ENCODE measurements around the gene EXOC7.
"Not testable (repeated sequence)": the region's sequence is repeated elsewhere in the genome, so short reads cannot be mapped to it uniquely, and the experiment has no call there.

The EXOC7 gene

DNA sequence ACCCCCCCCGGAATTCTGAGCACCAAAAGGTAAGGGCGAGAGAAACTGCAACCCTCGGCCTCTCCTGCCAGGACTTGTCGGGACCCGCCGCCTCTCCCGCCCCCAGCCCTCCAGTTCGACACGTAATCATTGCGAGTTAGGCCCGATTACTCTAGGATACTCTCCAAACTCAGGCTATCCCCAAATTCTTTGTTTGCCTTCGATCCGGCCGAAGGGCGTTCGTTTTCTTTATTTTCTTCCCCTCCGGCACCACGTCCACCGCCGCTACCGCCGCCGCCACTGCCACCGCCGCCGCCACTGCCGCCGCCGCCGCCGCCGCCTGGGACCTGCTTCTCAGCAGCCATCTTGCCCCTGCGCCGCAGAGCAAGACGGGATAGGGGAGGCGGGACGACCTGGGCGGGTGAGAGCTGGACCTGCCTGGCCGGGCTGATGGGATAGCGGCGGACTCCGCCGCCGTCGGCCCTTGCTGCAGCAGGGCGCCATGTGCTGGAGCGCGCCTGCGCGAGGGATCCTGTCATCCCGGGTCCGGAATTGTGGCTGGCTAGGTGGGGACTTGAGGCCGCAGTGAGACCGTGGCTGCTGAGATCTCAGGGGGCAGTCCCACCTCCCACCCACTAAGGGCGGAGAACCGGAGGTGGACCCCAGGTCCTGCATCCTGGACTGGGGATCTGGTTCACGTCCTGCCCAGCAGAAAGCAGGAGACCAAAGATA is 31.3 kb downstream of the EXOC7 start, which contains the start of gene SRP68:
Gene SRP68 (minus strand): TSS at position 370 of the 711 bp plus-strand sequence. CDS start 26 bp downstream, at position 344.
- DNase-seq = peak; percentile 82

DNA sequence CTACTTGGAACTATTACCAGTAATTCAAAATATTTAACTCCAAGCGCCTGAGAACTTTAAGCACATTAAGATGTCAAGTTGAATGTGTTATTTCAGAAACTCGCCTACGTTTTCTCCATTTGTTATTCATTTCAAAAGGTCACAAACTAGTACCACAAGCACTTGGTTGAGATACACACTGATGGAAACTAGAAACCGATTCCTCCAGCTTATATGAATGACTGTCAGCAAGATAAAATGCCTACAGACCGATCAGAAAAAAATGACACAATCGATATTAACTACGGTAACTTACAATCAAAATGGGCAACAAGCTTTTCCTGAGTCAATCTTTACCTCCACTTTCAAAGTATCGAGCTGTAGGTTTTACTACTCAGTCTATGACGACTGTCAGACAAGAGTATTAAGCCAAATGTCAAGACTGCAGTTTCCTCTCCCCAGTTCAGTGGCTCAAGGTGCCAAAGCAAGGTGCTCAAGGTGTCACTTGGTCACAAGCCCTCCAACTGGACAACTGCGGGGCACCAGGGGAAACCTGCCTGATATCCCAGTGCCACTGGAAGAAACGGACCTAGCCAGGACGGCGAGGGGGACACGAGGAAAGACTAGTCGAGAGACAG is 31.9 kb downstream of the EXOC7 start:
- DNase-seq = no peak

DNA sequence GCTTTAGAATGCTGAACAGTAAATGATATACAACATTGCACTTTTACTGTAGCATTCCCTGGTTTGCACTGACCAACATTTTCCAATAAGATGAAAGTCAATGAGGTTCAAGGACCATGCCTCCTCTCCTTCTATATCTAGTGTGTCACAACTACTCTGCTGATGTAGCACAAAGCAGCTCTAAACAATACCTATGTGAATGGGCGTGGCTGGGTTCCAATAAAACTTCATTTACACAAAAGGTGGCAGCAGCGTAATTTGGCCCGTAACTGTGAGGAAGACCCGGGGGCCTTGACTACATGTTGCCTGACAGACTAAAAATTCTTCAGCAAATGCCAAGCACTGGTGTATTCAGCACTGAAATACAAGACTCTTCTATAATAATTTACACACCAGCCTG is 37.8 kb downstream of the EXOC7 start:
- DNase-seq = no peak

DNA sequence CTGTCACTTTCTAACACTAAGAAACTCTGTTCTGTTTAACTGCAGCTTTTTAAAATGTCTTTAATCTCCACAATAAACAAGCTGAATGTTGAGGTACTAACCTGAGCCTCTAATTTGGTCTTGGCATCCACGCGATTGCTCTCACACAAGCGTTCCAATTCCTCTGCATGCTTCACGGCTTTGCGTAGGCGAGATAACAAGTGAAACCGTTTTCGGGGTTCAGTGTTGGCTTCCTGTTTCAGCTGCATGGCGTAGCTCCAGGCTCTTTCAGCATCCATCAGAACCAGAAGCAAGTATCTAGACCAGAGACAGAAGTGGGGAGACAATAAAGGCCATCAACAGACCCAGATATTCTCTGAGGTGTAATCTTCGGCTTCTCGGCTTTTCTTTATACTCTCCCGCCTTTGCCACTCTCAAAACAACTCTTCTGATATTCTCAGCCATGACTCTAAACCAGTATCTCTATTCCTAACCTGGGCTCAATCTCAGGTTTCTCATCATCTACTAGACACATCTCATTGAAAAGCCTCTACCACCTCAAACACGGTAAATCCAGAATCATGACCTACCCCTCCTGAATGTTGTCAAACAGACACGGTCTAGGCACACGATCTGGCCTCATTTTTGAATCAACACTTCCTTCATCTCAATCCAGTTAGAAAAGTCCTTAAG is 39.6 kb downstream of the EXOC7 start:
- peak; percentile 74 for DNase-seq

DNA sequence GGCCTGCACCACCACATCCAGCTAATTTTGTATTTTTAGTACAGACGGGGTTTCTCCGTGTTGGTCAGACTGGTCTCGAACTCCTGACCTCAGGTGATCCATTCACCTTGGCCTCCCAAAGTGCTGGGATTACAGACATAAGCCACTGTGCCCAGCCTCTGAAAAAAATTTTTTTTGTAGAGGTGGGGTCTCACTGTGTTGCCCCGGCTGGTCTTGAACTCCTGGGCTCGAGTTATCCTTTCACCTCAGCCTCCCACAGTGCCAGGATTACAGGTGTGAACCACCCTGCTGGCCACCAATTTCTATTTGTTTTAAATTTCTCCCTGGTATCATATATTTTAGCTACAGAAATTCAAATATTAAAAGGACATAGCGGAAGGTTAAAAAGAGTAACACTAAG is 45.3 kb downstream of the EXOC7 start:
- not testable (repeated sequence) for DNase-seq

DNA sequence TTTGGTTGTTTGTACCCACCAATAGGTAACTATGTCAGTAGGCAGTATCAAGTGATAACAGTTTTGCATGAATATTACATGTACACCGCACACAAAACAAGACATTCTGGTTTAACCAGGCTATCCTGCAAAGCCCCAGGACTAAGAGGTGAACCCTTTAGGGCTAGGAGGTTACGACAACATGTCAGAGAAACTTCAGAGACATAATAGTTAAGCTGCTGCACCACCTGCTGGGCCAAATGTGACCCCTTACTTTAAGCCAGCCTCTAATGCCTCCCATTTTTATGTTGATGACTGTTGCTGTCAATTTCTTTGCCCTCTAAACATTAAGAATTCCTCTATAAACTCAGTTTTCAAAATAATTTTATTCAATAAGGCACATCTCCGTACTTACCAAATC is 46.7 kb downstream of the EXOC7 start:
- no peak for DNase-seq

DNA sequence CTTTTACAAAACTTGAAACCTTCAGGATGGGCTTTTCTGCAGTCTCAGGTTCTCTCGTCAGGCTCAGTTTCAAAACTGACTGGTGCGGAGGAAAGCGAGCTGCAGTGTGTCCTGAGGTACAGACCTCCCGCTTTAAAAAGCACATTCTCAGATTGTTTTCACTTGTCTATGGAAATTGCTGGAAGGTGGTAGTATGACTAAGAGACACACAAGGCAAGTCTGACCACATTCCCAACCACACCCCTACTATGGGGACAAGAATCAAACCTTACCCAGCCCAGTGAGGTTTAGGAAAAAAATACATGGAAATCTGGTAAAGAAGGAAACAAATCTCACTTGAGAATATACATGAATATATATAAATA is 49.5 kb downstream of the EXOC7 start:
- no peak for DNase-seq

DNA sequence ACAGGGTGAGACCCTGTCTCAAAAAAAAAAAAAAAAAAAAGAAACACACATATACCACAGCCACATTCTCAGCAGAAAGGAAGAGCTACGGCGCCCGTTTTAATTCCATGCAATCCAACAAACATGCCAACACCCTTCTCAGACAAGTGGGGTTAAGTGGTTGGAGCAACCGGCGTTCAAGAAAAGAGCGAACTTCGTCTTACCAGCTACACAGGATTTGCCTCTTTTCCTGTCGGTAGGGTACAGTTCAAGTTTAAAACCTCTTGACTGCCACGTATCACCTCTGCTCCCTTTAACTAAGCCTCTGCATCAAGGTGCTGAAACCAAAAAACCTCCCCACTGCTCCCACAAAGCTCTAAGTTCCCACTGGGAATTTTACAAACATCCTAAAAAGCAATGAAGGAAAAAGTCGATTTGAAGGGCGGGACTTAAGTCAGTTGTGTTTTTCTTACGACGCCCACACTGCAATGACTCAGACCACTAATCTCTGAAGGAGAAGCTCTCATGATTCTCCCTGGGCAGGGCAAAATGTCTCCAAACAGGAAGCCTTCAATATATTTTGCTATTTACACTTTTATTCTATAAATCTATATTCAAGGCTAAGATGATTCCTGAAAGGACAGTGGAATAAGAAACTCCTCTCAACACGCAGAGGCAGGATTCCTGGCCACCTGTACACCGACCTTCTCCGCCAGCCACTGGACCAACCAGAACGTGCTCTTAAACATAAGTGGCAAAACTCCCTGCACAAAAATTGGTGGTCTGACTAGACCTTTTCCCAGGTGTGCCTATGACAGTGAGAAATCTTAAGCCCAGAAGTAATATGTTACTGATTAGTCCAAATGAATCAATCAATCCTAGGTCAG is 50.1 kb downstream of the EXOC7 start:
- DNase-seq = no peak

DNA sequence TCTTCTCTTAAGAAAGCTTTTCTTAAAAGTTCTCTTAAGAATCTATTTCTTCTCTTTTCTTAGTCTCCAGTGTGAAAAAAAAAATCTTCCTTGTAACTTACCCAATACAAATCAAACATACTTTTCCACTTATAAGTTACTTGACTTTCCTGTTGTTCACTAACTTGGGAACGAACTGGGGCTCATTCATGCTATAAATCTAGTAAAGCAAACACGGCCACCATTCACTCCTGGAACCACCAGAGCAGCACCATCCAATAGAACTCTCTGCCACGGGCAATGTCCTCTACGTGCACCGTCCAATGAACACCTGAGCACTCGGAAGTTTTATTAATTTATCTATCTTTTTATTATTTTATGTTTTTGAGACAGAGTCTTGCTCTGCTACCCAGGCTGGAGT is 52.0 kb downstream of the EXOC7 start:
- DNase-seq = no peak

DNA sequence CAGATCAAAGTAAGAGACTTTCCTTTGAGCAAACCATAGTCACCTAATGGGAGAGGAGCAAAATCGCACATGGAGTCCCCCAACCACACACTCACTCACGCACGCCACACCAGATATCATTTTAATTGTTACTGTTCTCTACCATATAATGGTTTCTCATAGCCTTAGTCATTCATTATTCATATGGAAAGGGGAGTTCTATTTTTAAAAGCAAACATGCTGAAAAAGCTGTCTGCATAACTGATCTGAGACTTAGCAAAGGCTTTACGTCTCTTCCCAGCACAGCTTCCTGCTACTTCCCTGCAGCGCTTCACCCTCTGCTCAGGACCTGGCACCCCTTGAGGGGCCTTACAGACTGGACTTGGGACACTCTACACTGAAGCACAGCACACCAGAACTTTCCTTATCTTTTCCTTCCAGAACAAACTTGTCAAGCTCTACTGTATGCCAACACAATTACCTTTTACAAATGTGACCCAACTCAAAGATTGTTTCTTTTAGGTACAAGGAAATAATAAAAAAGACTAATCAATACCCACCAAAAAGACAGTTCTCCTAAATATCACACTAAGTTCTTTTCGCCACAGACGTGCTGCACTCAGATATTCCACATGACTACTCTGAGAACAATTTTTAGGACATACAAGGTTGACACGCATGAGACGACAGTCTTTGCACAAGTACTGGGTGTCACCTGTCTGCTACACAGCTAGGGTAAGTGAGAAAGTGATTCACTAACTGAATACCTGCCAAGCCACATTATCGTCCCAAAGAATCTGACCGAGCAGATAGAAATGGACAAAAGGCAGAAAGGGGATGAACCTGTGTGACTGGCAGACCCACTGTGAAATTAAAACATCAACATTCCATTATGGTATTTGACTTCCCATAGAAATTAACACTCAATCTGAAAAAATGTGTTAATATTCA is 52.8 kb downstream of the EXOC7 start:
- DNase-seq = no peak

DNA sequence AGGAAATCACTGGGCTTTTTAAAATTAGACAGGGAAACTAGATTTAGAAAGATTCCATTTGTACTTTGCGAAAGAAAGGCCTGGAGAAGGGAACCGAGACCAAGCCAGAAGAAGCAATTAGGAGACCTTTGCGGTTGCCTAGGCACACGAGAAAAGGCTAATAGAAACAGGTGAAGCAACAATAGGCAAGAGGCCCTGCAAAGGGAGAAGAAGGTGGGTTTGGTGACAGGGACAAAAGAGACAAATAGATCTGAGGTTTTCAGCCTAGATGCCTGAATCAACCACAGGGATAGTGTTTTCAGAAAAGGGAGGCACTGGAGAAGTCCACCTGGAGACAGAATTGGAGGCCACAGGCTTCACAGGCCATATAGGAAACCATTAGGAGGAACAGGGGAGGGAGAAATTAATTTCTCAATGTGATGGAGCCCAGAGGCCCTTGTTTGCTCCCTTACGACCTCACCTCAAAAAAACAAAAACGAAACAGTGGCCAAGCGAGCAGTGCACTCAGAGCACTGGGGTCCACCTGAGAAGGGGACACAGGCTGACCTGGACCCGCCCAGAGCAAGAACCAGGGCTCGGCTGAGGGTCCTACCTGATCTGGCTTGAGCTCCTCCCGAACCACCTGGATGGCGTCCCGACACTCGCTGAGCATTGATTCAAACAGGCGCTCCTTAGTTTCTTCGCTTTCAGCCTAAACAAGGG is 53.6 kb downstream of the EXOC7 start:
- DNase-seq = no peak

DNA sequence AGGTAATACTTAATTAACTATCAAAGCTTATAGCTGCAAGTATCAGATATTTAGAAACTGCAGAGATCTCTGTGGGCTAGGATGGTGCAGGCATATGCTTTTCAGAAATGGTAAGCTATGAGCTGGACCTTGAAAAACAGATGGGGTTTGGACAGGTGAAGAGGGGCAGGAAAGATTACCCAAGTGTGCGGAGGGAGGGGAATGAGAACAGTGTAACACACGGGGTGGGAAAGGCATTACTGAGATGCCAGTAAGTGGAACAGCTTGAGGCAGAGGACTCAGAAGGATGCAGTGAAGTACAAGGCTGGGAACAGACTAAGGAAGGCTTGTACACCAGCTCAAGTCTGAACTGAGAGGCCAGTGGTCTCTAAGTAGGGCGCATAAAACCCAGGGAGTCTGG is 54.3 kb downstream of the EXOC7 start:
- DNase-seq = no peak

DNA sequence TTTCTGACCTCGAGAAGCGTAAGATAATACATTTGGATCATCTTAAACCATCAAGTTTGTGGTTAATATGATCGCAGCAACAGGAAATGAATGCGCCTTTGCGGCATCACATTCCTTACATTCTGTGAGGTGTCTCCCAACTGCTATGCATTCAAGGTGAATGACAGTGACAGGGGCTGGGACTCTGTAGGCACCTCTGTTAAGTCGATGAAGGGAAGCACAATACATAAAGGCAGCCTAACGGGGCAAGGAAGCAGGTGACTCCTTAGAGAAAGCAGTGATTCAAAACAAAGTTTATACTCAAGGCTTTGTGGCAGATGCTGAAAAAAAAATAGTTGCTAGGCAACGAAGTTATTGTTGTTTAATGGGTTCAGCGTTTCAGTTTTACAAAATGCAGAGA is 54.9 kb downstream of the EXOC7 start:
- no peak for DNase-seq

DNA sequence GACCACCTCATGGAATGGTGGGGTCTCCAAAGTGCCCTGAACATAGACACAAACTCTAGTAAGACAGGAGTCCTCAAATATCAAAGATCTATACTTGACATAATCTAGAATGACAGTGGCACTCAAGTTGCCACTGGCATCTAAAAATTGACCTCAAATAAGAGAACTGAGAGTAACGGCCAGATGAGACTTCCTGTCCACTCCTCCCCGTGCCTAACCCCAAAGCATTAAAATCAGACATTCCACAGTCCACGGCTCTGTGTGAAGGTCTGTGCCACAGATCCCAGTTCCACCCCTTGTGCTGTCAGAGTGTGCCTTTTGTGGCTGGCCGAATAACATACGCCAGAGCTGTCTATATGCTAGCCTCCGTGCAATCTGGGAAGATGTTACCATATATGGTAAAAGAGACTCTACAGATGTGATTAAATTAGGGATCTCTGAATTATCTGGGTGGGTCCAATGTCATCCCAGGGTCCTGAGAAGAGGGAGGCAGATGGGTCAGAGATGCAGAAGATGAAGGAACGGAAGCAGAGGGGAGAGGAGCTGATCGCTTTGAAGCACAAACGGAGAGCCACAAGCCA is 55.5 kb downstream of the EXOC7 start:
- no peak for DNase-seq

DNA sequence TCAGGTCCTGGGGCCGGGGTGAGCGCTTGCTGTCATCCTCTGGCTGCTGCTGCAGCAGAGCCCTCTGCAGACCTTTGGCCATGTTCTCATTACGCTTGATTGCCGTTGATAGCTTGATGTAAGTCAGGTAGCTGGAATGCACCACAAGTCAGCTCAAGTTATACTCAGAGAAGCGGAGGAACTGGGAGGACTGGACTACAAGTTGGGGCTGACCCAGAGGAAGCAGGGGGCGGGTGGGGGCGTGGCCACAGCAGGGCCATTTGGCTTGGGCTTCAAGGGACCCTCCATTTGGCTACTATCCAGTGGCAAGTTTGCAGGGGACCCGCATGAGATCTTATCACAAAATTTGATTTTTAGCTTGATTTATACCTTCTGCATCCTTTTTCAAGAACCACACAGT is 57.5 kb downstream of the EXOC7 start:
- DNase-seq = no peak

DNA sequence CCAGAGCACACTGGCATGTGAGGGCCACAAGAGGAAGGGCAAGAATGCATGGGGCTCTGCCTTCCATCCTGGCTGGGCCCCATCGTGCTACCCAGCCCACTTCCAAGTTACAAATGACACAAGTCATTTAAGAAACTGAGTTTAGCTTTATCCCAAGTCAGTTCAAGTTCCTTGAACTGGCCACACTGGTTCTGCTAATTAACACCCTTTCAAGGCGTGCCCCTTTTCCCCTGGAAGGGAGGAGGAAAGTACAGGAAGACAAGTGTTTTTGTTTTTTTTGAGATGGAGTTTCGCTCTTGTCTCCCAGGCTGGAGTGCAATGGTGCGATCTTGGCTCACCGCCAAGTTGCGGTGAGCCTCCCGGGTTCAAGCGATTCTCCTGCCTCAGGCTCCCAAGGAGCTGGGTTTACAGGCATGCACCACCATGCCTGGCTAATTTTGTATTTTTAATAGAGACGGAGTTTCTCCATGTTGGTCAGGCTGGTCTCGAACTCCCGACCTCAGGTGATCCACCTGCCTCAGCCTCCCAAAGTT is 59.0 kb downstream of the EXOC7 start:
- not testable (repeated sequence) for DNase-seq

DNA sequence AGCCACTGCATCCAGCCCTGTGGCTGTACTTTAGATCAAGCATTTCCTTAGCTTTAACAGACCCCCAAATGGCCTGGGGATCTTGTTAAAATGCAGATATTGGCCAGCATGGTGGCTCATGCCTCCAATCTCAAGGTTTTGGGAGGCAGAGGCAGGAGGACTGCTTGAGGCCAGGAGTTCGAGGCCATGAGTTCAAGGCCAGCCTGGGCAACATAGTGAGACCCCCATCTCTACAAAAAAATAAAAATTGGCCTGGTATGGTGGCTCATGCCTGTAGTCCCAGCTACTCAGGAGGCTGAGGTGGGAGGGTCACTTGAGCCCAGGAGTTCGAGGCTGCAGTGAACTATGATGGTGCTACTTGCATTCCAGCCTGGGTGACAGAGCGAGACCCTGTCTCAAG is 60.7 kb downstream of the EXOC7 start:
- not testable (repeated sequence) for DNase-seq

DNA sequence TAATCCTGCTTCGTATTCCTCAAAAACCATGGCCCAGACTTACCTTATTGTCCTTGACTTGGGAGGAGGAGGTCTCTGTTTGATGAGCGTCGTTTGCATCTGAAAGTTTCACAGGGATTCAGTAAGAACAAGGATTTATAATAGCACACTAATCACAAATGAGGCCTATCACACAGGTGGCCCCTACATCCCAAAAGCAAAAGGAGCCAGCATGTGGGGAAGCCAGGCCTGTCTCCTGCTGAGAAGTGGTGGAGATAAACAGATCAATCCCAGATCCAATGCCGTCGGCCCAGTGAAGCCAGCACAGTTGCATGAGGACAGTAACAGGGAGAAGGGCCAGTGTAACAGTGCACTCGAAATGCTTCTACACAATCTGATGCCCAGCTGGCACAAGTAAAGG is 63.2 kb downstream of the EXOC7 start:
- DNase-seq = no peak

DNA sequence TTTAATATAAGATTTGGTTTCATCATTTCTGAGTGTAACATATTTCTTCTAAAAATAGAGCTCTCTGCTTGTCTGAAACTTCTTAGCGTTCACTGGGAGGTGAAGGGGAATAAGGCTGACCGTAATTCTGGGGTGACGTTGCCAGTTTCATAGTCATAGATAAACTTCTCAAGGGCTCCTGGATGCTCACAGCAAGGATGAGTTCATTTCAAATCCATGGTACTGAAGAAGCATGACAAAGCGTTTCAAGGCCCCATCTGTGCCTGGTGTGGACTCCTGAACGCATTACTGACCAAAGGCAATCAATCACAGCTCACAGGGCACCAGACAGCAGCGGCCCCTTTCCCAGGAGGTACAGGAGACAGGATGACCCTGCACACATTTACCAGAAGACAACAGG is 64.5 kb downstream of the EXOC7 start:
- DNase-seq = no peak

DNA sequence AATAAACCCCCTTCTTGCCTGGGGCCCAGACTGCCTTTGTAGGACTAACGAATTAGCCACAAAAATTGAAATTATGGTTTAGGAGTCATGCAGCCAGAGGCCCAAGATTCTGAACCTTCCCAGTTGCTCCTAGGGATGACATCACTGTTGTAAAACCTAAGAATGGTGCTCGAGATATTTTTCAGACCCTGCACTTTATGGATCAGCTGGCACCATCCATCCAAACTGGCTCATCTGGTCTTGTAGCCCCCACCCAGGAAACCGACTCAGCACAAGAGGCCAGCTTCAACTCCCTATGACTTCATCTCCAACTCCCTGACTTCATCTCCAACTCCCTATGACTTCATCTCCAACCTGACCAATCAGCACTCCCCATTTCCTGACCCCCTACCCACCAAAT is 65.5 kb downstream of the EXOC7 start:
- no peak for DNase-seq

Data from stimulated activated naive CD4-positive, alpha-beta T cell treated with Interleukin-2 at 50 U/mL for 16 hours (primary cell).